NCI-H446 (cell line): ENCODE data around the gene PTPN3.
"Not testable (repeated sequence)": the region's sequence is repeated elsewhere in the genome, so short reads cannot be mapped to it uniquely, and the experiment has no call there.

Experiments used
- DNase-seq, 2 experiments: peaks; one replicate each; lab custom pipeline; 2025; lab: John Stamatoyannopoulos, UW

PTPN3 gene, protein sequence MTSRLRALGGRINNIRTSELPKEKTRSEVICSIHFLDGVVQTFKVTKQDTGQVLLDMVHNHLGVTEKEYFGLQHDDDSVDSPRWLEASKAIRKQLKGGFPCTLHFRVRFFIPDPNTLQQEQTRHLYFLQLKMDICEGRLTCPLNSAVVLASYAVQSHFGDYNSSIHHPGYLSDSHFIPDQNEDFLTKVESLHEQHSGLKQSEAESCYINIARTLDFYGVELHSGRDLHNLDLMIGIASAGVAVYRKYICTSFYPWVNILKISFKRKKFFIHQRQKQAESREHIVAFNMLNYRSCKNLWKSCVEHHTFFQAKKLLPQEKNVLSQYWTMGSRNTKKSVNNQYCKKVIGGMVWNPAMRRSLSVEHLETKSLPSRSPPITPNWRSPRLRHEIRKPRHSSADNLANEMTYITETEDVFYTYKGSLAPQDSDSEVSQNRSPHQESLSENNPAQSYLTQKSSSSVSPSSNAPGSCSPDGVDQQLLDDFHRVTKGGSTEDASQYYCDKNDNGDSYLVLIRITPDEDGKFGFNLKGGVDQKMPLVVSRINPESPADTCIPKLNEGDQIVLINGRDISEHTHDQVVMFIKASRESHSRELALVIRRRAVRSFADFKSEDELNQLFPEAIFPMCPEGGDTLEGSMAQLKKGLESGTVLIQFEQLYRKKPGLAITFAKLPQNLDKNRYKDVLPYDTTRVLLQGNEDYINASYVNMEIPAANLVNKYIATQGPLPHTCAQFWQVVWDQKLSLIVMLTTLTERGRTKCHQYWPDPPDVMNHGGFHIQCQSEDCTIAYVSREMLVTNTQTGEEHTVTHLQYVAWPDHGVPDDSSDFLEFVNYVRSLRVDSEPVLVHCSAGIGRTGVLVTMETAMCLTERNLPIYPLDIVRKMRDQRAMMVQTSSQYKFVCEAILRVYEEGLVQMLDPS

DNA sequence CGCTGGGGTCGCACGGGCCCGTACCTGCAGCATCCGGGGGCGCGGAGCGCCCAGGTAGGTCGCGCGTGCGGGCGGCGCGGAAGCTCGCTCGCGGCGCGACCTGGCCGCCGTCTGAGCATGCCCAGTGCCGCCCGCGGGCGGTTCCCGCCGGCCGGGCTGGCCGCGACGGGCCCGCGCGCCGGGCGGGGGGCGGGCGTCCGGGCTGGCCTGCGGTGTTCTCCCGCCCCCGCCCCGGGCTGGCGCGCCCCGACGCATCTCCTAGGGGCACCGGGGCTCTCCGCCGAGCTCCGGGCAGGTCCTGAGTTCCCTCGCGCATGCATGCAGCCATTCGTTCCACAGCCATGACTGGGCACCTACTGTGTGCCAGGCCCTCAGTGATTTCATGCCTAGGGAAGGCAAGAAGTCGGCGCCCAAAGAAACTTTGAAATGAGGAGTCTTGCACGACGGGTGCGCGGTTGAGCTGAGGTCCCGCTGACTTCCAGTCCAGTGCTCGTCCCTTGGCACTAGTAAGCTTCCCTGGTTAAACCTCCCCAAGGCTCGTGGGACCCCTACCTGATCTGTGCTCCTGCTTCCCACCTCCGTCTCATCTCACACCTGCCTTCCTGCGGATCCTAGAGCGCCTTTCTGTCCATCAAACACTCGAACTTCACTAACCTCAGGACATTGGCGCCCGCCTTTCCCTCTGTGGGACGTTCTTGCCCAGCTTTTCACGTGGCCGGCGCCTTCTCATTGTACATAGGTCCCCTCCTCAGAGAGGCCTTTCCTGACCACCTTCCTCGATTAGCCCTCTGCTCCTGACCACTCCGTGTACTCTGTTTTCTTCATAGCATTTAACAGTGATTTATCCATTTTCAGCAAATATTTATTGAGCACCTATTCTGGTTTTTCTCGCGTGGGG lies at the start of gene PTPN3:
Gene PTPN3, minus strand, starts transcription at position 113 of the 898 bp plus-strand sequence. CDS start 34,873 bp downstream, outside the sequence.
- peak in 1 of 2 experiments; percentile 9 for DNase-seq

DNA sequence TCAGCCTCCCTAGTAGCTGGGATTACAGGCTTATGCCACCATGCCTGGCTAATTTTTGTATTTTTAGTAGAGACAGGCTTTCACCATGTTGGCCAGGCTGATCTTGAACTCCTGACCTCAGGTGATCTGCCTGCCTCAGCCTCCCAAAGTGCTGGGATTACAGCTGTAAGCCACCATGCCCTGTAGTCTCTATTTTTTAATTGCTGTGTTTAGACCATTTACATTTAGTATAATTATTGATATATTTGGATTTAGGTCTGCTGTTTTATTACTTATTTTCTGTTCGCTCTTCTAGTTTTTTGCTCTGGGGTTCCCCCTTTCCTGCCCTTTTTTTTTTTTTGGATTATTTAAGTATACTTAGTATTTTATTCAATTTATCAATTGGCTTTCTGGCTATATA lies 46.8 kb upstream of the PTPN3 start:
- not testable (repeated sequence) for DNase-seq

DNA sequence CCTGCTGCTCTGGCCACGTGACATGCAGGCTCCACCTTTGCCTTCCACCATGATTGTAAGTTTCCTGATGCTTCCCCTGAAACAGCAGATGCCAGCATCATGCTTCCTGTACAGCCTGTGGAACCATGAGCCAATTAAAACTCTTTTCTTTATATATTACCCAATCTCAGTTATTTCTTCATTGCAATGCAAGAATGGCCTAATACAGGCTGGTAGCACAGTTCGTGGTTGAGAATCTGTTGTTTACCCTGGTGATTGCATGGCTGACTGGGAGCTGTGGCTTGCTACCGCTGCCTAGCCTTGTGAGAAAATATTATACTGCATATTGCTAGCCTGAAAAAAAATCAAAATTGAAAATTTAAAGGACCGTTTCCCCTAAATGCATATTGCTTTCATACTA lies 44.8 kb upstream of the PTPN3 start:
- no peak for DNase-seq

DNA sequence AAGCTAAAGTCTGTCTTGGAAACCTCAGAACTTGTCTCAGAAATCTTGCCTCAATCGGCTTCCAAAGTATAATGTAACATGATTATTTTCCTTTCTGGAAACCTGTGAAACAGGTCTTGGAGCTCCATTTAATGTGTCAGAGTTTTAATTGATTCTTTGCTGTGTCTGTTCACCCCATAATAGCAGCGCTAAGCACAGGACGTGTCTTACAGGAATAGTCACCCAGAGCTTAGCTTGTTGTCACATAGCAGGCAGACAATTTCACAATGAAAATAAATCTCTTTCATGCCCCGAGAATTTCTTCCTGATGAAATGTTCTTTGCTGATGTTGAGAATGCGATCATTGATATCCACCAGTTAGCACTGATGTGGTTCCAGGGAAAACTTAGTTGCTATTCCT lies 40.2 kb upstream of the PTPN3 start:
- DNase-seq = no peak

DNA sequence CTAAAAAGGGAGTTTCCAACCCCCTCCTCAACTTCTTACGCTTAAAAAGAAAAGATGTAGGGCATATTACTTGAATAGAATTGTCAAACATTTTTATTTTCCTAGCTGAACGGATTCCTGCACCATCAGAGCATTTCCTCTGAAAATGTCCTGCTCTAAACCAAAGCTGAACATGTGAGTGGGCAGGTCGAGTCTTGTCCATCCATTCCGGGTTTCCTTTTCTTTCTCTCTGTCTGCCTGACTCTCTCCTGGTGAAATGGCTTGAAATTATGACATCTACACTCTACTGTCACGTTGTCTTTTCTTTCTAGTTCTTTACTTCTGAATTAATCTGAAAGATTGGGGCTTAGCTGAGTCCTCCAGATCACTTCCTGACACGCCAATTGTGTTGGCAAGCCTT lies 39.2 kb upstream of the PTPN3 start:
- no peak for DNase-seq

DNA sequence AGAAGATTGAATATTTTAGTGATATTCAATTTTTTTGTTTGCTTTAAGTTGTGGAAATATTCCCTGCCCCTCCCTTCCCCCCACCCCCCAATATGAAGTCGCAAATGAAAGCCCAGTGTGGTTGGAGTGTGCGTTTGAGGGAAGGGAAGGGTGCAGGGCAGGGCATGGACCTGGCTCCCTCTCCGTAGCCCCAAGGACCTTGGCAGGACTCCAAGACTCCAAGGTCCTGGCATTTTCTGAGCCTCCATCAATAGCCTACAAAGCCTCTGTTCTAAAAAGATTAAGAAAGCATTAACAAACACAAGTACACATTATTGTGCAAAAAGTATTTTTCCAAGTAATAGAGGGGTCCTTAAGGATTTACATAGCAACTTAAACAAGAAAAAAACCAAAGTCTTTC lies 38.8 kb upstream of the PTPN3 start:
- DNase-seq = no peak

DNA sequence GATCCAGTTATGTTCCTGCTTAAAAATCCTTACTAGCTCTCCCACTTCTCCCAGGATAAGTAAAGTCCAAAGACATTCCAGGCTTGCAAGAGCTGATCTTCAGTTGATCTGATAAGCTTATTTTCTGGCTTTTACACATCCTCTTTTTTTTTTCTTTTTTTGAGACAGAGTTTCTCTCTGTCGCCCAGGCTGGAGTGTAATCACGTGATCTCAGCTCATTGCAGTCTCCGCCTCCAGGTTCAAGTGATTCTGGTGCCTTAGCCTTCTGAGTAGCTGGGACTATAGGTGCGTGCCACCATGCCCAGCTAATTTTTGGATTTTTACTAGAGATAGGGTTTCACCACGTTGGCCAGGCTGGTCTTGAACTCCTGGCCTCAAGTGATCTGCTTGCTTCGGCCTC lies 37.3 kb upstream of the PTPN3 start:
- DNase-seq = no peak

DNA sequence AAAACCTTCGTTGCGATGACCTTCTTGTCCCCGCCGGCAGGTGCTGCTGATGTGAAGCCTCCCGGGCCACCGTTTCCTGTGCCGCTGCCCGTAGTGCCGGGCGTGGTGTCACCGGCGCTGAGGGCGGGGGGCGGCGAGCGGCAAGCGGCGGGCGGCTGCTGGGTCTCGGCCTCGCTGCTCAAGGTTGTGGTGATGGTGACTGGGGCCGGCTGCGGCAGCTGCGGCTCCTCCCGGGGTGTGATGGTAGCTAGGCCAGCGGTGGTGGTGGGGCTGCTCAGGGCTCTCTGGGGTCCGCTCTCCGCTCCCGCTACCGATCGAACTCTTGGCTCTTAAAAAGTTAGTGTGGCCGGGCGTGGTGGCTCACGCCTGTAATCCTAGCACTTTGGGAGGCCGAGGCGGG lies 36.0 kb upstream of the PTPN3 start:
- DNase-seq = no peak

DNA sequence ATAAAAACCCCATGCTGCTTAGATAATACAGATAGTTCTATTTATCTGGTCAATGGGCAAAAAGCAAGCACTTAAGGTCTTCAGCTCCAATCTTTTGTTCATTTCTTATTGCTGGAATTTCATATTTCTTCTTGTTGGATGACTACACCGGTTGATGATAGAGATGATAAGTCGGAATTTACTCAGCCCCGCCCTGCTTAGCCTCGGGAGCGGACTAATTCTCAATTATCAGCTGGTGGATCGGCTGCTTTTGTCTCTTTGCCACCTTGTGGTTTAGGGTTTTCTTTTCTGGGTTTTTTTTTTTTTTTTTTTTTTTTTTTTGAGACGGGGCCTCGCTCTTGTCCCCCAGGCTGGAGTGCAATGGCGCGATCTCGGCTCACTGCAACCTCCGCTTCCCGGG lies 34.5 kb upstream of the PTPN3 start:
- not testable (repeated sequence) for DNase-seq

DNA sequence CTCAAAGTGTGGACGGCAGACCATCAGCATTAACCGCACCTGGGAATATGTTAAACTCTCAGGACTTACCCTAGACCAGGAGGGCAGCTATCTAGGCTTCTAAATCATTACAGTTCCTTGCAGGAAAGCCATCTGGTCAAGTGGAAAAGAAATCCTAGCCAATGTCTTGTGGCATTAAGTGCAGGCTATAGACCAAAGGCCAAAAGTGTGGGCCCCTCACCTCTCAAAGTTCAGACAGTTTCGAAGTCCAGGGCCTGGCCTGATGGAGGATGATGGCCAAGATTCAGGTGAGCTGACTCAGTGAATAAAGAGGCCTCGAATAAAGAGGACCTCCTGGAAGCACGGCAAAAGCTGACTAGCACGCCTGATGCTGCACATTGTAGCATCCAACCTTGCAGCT lies 24.0 kb upstream of the PTPN3 start:
- no peak for DNase-seq

DNA sequence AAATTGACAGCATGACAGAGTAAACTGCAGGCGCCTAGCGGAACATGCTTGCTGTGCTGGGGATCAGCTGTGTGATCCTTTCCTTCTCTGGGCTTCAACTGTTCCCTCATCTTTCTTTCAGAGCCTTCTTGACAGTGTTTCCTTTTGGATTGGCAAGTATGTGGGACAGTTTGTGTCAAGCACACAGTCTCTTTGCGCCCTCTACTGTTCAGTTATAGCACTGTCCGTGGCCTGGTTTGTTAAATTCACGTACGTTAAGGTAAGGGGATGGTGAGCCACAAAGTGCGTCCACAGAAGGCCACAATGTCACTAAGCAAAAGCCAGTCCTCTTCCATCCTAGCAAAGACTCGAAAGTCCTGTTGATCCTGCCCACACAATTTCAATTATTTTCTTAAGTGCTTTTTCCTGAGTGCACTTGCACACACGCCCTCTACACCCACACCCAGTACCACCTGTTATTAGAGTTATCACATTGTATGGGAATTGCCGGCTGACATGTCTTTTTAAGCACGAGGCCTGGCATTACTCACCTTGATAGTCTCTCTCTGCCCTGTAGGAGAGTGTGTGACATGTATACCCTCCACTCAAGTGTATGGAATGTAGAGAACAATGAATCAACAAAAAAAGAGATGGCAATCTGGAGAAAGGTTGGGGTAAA lies 22.5 kb upstream of the PTPN3 start:
- DNase-seq = peak; percentile 33 to 62

DNA sequence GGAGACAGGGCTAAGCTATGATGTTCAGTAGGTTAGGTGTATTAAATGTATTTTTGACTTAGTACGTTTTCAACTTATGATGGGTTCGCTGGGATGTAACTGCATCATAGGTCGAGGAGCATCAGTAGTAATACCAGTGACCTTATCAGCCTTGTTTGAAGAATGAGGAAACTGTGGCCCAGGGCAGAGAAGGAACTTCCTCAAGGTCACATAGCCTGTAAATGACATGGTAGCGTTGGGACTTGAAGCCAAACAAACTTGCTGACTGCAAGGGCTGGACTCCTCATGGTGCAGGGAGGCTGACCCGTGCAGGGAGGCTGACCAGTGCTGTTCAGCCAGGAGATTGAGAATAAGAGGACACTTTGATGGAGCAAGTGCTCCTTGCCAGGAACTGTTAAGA lies 21.3 kb upstream of the PTPN3 start:
- DNase-seq = no peak

DNA sequence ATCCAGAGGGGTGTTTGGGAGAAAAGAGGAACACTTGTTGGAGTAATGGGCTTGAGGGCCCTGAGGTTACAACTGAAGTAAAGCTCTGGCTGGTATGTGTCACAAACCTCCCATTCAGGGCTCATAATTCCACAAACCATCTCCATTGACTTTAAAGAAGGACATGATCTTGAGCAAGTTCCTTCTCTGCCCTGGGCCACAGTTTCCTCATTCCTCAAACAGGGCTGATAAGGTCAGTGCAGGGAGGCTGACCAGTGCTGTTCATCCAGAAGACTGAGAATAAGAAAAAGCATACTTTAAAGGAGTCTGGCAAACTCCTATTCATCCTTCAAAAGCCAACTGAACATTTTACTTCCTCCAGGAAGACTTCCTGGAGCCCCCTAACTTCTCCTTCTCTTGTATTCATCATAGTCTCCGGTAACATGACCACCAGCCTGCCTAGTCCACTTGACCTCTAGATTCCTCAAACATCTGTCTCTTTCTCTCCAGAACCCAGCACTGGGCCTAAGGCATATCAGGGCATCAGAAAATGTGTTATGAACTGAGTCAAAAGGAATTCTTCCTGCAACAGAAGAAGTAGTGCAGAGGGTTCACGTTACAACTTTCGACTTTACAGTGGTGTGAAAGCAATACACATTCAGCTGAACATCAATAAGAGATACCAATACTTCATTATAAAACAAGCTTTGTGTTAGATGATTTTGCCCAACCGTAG lies 20.7 kb upstream of the PTPN3 start:
- DNase-seq = no peak

DNA sequence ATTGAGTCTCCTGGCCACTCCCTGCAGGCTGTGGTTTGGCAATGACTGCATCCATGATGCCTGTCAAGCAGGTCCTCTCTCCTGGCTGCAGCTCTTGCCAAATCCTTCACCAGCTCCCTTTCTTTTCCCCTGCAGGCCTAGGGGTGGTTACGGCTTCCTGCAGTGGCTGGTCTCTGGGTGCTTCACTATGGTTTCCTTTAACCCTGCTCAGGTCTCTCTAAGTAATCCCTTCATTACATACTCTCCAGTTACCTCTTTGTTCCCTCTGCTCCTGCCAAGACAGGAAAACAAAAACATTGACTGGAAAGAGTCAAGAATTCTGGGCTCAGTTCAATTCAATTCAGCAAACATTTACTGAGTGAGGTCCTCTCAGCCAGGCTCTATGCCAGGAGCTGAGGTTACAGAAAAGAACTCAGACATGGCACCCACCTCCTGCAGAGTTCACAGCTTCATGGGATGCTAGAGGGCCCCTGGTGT lies 19.8 kb upstream of the PTPN3 start:
- no peak for DNase-seq

DNA sequence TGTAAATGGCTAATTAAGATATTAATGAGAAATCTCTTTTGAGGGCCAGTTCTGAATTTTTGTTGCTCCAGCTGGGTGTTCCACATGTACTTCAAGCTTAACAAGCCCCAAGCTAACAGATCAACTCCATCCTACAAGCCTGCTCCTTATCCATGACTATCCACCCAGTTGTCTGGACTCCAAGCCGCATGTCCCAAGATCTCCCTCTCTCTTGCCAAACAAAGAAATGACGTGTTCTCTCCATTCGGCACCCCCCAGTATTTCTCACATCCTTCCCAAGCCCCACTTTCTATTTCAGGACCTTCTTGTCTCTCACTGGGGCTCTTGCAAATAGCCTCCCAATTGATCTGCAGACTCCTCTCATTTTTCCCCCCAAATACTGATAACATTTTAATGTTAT lies 15.8 kb upstream of the PTPN3 start:
- no peak for DNase-seq

DNA sequence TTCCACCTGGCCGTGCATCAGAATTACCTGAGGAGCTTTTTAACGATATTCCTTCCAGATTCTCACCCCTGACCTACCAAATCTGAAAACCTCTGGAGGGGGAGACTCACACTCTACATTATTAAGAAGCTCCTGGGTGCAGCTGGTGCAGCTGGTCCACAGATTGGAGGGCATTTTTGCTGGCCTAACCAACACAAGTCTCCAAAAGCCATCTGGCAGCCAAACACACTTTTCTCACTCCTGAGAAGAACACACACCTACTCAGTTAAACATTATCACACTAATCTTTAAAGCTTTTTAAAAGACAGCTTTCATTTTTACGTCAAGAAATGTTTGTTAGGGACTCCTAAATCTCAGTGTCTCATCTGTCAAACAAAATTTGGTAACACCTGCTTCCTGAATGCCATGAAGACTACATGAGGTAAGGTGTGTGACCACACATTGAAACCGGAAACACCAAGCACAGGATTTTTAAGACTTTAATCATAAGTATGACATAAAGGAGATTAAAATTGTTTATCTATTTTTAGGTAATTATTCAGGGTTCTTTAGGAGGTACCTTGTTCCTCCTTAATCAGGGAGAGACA lies 14.2 kb upstream of the PTPN3 start:
- no peak for DNase-seq

DNA sequence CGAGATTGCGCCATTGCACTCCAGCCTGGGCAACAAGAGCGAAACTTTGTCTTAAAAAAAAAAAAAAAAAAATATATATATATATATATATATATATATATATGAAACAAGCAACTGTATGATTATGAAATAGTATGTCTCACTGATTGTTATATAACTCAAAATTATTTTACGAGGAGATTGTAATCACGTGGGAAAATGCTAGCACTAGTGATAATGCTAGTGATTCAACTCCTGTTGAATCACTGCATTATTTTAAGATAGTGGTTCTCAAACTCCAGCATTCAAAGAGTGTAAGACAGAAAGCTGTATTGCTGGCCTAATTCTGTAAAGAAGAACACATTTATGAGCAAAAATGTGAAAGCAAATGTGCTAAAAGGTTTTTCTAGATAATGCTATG lies 12.4 kb upstream of the PTPN3 start:
- DNase-seq = no peak

DNA sequence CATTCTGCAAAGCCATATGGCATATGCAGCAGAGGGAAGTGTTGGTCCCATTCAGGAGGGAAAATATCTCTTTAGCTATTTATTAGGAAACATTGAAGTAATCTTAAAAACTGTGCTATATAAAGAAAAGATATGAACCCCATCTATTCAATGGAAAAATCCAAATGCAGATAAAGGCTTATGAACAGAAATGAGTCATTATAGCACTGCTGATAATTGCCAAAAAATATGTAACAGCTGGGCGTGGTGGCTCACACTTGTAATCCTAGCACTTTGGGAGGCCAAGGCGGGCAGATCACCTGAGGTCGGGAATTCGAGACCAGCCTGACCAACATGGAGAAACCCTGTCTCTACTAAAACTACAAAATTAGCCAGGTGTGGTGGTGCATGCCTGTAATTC lies 11.9 kb upstream of the PTPN3 start:
- not testable (repeated sequence) for DNase-seq

DNA sequence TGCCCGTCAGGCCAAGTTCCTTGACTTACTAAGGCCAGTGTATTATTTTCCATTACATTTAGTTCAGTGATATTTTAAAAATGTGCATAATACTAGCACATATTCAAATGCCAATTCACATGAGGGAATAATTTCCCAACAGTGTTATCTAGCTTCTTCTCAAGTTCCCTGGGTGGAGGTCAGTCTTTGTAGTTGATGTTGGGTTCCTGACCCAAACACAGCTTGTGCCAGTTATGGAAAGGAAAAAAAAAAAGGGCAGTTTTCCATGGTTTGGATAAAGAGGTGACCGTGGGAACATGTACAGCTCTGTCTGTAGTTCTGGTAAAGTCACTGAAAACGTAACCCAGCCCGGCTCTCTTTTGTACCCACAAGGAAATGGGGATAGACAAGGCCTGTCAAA lies 11.5 kb upstream of the PTPN3 start:
- DNase-seq = no peak

DNA sequence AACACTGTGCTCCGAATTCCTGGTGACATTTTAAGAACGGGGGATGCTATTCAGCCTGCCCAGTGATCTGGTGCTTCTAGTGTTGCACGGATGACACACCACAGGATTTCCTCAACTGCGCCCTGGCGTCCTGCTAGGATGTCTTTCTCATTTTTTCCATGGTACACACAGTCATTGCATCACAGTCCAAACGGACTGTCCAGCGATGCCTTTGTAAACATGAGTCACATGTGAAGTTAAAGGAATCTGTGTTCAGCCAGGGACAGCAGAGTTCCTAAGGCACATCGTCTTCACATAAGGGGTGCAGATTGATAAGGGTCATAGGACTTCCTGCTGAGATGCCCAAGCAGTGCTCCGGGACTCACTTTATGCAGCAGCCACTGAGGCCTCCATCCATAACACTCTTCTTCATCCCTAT lies 9.3 kb upstream of the PTPN3 start:
- no peak for DNase-seq
